ENCODE measurements around the gene EHD1. TPM values are rescaled to one million over a fixed set of nuclear protein-coding genes. Genes with fewer than 3 reads are reported as not detected.

Gene EHD1
- total RNA-seq, 4 donors from 2014 or later = 37.2 to 108 (median 46.4) TPM

- no peak for TF ChIP-seq CTCF (IDR thresholded peaks at IDR 0.05; ENCODE audit: low read depth)
These were observed 20.1 kb upstream of the EHD1 start for GRCh38 chr11:64898541-64898940.

GRCh38 chr11:64898076-64898445, 19.6 kb upstream of the EHD1 start:
- TF ChIP-seq CTCF (IDR thresholded peaks at IDR 0.05; ENCODE audit: low read depth) = no peak

- TF ChIP-seq CTCF (IDR thresholded peaks at IDR 0.05; ENCODE audit: low read depth) = no peak
These were observed 19.1 kb upstream of the EHD1 start for GRCh38 chr11:64897381-64898075.

GRCh38 chr11:64896448-64897022, 18.1 kb upstream of the EHD1 start:
- no peak for TF ChIP-seq CTCF (IDR thresholded peaks at IDR 0.05; ENCODE audit: low read depth)

- TF ChIP-seq CTCF (IDR thresholded peaks at IDR 0.05; ENCODE audit: low read depth) = no peak
These were observed 16.5 kb upstream of the EHD1 start for GRCh38 chr11:64894812-64895452.

- no peak for TF ChIP-seq CTCF (IDR thresholded peaks at IDR 0.05; ENCODE audit: low read depth)
These were observed 15.8 kb upstream of the EHD1 start for GRCh38 chr11:64894070-64894811.
